ENCODE measurements around the gene VAX1.

The VAX1 gene

DNA sequence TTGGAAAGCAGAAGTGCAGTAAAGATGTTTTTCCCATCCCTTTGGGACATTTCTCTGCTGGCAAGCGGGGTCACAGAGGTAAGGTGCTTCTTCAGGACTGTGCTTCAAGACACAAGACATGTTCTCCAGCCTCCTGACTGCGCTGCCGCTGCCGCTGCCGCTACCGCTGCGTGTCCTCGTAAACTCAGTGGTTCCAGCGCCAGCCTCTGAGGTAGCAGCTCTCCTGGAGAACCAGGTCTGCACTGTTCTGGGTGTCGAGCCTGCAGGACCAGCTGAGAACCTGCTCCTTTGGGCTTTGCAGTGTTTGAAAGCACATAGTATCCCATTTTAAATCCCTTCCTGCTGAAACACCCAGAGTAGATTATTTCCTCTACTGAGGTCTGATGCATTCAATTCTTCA lies 46.2 kb upstream of the VAX1 start:
- Histone ChIP-seq H3K9me2 (replicated peaks; ENCODE audit: control insufficient read depth, low read length) (no peaks in the 10 kb centered on the region), H3K36me3 (ENCODE audit: control insufficient read depth, low read length) (no peaks in the 10 kb centered on the region), H3K4me3 (ENCODE audit: low read length) (no peak overlapping the region), H3K27me3 (ENCODE audit: control insufficient read depth, low read length) (peaks cover 10% of the 10 kb centered on the region; the same call in 1 of the 2 replicates), H3K79me2 (ENCODE audit: control insufficient read depth, low read length) (no peaks in the 10 kb centered on the region), H3F3A (ENCODE audit: control insufficient read depth, insufficient read depth) (no peaks in the 10 kb centered on the region), H3K4me2 (ENCODE audit: low read length) (no peak overlapping the region), H3K4me1 (ENCODE audit: control insufficient read depth, low read length) (peaks cover 8% of the 10 kb centered on the region), H3K9me3 (ENCODE audit: control insufficient read depth, insufficient read depth, low read length) (no peaks in the 10 kb centered on the region; the same call in 1 of the 2 replicates), H4K20me1 (ENCODE audit: control insufficient read depth, insufficient read depth, low read depth, low read length) (no peaks in the 10 kb centered on the region), H3K27ac (ENCODE audit: low read depth, low read length) (no peak overlapping the region)
- TF ChIP-seq, protein P1, sequence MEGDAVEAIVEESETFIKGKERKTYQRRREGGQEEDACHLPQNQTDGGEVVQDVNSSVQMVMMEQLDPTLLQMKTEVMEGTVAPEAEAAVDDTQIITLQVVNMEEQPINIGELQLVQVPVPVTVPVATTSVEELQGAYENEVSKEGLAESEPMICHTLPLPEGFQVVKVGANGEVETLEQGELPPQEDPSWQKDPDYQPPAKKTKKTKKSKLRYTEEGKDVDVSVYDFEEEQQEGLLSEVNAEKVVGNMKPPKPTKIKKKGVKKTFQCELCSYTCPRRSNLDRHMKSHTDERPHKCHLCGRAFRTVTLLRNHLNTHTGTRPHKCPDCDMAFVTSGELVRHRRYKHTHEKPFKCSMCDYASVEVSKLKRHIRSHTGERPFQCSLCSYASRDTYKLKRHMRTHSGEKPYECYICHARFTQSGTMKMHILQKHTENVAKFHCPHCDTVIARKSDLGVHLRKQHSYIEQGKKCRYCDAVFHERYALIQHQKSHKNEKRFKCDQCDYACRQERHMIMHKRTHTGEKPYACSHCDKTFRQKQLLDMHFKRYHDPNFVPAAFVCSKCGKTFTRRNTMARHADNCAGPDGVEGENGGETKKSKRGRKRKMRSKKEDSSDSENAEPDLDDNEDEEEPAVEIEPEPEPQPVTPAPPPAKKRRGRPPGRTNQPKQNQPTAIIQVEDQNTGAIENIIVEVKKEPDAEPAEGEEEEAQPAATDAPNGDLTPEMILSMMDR (IDR thresholded peaks at IDR 0.05; ENCODE audit: low read depth, low read length, poor library complexity, severe bottlenecking), result no peak
- TF ChIP-seq EZH2phosphoT487 (IDR thresholded peaks at IDR 0.05; ENCODE audit: borderline replicate concordance, low read length), result no peak

GRCh38 chr10:117178190-117178589 lies 40.1 kb upstream of the VAX1 start:
- H3F3A ChIP-seq (ENCODE audit: control insufficient read depth, insufficient read depth), result no peaks in the 10 kb centered on the region
- H4K20me1 ChIP-seq (ENCODE audit: control insufficient read depth, insufficient read depth, low read depth, low read length), result no peaks in the 10 kb centered on the region
- H3K4me1 ChIP-seq (ENCODE audit: control insufficient read depth, low read length), result peaks cover 17% of the 10 kb centered on the region
- no peak for TF ChIP-seq EZH2phosphoT487 (IDR thresholded peaks at IDR 0.05; ENCODE audit: borderline replicate concordance, low read length)
- TF ChIP-seq, protein P1 (IDR thresholded peaks at IDR 0.05; ENCODE audit: low read depth, low read length, poor library complexity, severe bottlenecking), result no peak
- no peaks in the 10 kb centered on the region for H3K9me3 ChIP-seq (ENCODE audit: control insufficient read depth, insufficient read depth, low read length)
- no peaks in the 10 kb centered on the region for H3K79me2 ChIP-seq (ENCODE audit: control insufficient read depth, low read length)
- peaks cover 10% of the 10 kb centered on the region; the same call in 1 of the 2 replicates for H3K27me3 ChIP-seq (ENCODE audit: control insufficient read depth, low read length)
- no peaks in the 10 kb centered on the region for H3K9me2 ChIP-seq (replicated peaks; ENCODE audit: control insufficient read depth, low read length)
- no peak overlapping the region for H3K4me2 ChIP-seq (ENCODE audit: low read length)
- H3K4me3 ChIP-seq (ENCODE audit: low read length), result no peak overlapping the region
- no peaks in the 10 kb centered on the region for H3K36me3 ChIP-seq (ENCODE audit: control insufficient read depth, low read length)
- H3K27ac ChIP-seq (ENCODE audit: low read depth, low read length), result no peak overlapping the region

GRCh38 chr10:117175901-117176534 lies 37.9 kb upstream of the VAX1 start:
- Histone ChIP-seq H3K4me2 (ENCODE audit: low read length) (peak overlapping the region; percentile 85), H3F3A (ENCODE audit: control insufficient read depth, insufficient read depth) (no peaks in the 10 kb centered on the region), H3K9me2 (replicated peaks; ENCODE audit: control insufficient read depth, low read length) (no peaks in the 10 kb centered on the region), H3K36me3 (ENCODE audit: control insufficient read depth, low read length) (no peaks in the 10 kb centered on the region), H3K79me2 (ENCODE audit: control insufficient read depth, low read length) (no peaks in the 10 kb centered on the region), H3K4me1 (ENCODE audit: control insufficient read depth, low read length) (peaks cover 17% of the 10 kb centered on the region), H3K4me3 (ENCODE audit: low read length) (peak overlapping the region; percentile 73), H3K9me3 (ENCODE audit: control insufficient read depth, insufficient read depth, low read length) (no peaks in the 10 kb centered on the region), H3K27me3 (ENCODE audit: control insufficient read depth, low read length) (peaks cover 14% of the 10 kb centered on the region), H3K27ac (ENCODE audit: low read depth, low read length) (no peak overlapping the region), H4K20me1 (ENCODE audit: control insufficient read depth, insufficient read depth, low read depth, low read length) (no peaks in the 10 kb centered on the region)
- TF ChIP-seq, protein P1 (IDR thresholded peaks at IDR 0.05; ENCODE audit: low read depth, low read length, poor library complexity, severe bottlenecking), result peak; percentile 74
- TF ChIP-seq EZH2phosphoT487 (IDR thresholded peaks at IDR 0.05; ENCODE audit: borderline replicate concordance, low read length), result no peak

Data from DOHH2 (cell line).